IPS-18c (cell line): ENCODE data around the gene VPS35.

Source experiments
- H3K4me3 ChIP-seq: 2 replicates; pipeline ENCODE4 v1.7.0; 2013; ENCODE audit warnings: low read depth, mild to moderate bottlenecking, low read length, moderate library complexity; ENCODE audit not compliant: insufficient read depth
- H3K9me3 ChIP-seq: one replicate; pipeline ENCODE4 v1.6.1; 2013; ENCODE audit warnings: mild to moderate bottlenecking, low read length, moderate library complexity; ENCODE audit not compliant: control insufficient read depth, insufficient read depth

VPS35 gene

GRCh38 chr16:46688654-46689364 is at the start of gene VPS35:
Gene VPS35 (minus strand): TSS chr16:46689178. CDS start chr16:46689133, 45 bp downstream.
- Histone ChIP-seq H3K9me3 (no peaks in the 10 kb centered on the region), H3K4me3 (peak within 1 kb of the TSS; percentile 97)

GRCh38 chr16:46737621-46738214 is 48.7 kb upstream of the VPS35 start:
- Histone ChIP-seq H3K4me3 (no peak overlapping the region), H3K9me3 (no peaks in the 10 kb centered on the region)

GRCh38 chr16:46736695-46737094 is 47.7 kb upstream of the VPS35 start:
- no peak overlapping the region; the same call in 1 of the 2 replicates for H3K4me3 ChIP-seq
- H3K9me3 ChIP-seq = no peaks in the 10 kb centered on the region

- Histone ChIP-seq H3K4me3 (no peak overlapping the region), H3K9me3 (no peaks in the 10 kb centered on the region)
Measured at GRCh38 chr16:46733319-46733830, 44.4 kb upstream of the VPS35 start.

GRCh38 chr16:46732561-46732960 is 43.6 kb upstream of the VPS35 start:
- Histone ChIP-seq H3K9me3 (no peaks in the 10 kb centered on the region), H3K4me3 (no peak overlapping the region)

- H3K9me3 ChIP-seq = no peaks in the 10 kb centered on the region
- H3K4me3 ChIP-seq = no peak overlapping the region
Measured at GRCh38 chr16:46731691-46732555, 42.9 kb upstream of the VPS35 start.

- H3K9me3 ChIP-seq = no peaks in the 10 kb centered on the region
- H3K4me3 ChIP-seq = no peak overlapping the region
Measured at GRCh38 chr16:46730801-46731690, 42.1 kb upstream of the VPS35 start.

GRCh38 chr16:46730126-46730525 is 41.1 kb upstream of the VPS35 start:
- Histone ChIP-seq H3K9me3 (no peaks in the 10 kb centered on the region), H3K4me3 (no peak overlapping the region)

- H3K4me3 ChIP-seq = no peak overlapping the region
Measured at GRCh38 chr16:46729326-46729995, 40.5 kb upstream of the VPS35 start.

GRCh38 chr16:46728806-46729205 is 39.8 kb upstream of the VPS35 start:
- no peaks in the 10 kb centered on the region for H3K9me3 ChIP-seq

More at GRCh38 chr16:46729326-46729995, 40.5 kb upstream of the VPS35 start:
- no peaks in the 10 kb centered on the region for H3K9me3 ChIP-seq

GRCh38 chr16:46727630-46728029 is 38.7 kb upstream of the VPS35 start:
- H3K4me3 ChIP-seq = no peak overlapping the region
- H3K9me3 ChIP-seq = no peaks in the 10 kb centered on the region

More at GRCh38 chr16:46728806-46729205, 39.8 kb upstream of the VPS35 start:
- H3K4me3 ChIP-seq = no peak overlapping the region

GRCh38 chr16:46727184-46727583 is 38.2 kb upstream of the VPS35 start:
- Histone ChIP-seq H3K4me3 (no peak overlapping the region), H3K9me3 (no peaks in the 10 kb centered on the region)

- Histone ChIP-seq H3K9me3 (no peaks in the 10 kb centered on the region), H3K4me3 (no peak overlapping the region)
Measured at GRCh38 chr16:46721885-46722284, 32.9 kb upstream of the VPS35 start.

GRCh38 chr16:46720619-46721018 is 31.6 kb upstream of the VPS35 start:
- Histone ChIP-seq H3K9me3 (no peaks in the 10 kb centered on the region), H3K4me3 (no peak overlapping the region)

GRCh38 chr16:46719528-46719927 is 30.6 kb upstream of the VPS35 start:
- Histone ChIP-seq H3K4me3 (no peak overlapping the region), H3K9me3 (no peaks in the 10 kb centered on the region)

- Histone ChIP-seq H3K4me3 (no peak overlapping the region), H3K9me3 (no peaks in the 10 kb centered on the region)
Measured at GRCh38 chr16:46718214-46718613, 29.2 kb upstream of the VPS35 start.
